ENCODE results near the gene DLEU7.

Gene DLEU7

DNA sequence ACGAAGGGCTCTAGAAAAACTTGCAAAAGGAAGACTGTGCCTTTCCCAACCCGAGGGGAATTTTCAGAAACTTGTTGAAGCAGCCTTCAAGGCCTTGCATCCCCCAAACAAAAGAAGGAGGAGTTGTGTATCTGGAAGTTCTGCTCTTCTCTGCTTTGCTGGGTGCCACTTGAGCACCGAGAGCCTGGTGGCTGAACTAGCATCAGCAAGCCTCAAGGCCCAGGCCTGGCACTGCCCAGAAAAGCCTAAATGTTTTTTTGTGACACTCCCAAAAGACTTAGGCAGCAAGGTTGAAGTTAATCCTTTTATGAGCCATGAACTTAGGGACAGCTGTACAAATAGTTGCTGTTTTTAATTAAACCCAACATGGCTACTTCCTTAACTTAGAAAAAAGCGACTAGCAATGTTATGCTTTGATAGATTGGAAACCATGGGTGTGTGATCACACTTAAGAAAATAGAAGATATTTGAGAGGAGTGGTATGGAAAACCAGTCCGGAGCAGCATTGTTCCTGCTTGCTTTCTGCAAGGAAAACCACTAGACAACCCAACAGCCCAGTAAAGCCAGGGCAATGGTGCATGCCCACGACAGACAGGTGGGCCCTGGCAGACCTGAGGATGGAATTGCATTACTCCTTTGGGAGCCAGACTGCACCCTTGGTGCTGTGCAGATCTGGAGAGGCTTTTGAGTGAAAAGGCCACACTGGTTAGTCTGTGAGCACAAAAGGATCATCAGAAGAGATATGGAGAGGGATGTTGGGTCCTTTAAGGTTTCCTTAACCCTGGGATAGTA lies 788 bp upstream of the DLEU7 start:
- no peak for DNase-seq (ENCODE audit: low read depth in 1 of 2, low spot score in 1 of 2)

DNA sequence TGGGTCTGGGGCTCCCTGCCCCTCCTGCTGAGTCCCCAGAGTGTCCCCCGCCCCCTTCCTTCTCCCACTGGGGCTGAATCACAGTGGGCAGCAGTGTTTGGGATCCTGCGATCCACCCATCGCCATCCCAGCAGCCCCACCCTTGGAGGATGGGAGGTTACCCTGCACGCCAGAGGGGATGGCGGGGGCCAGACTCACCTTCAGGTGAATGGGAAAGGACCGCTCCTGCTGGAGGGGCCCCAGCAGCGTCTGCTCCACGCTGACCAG lies 569 bp downstream of the DLEU7 start:
- no peak for DNase-seq (ENCODE audit: low read depth in 1 of 2, low spot score in 1 of 2)

DNA sequence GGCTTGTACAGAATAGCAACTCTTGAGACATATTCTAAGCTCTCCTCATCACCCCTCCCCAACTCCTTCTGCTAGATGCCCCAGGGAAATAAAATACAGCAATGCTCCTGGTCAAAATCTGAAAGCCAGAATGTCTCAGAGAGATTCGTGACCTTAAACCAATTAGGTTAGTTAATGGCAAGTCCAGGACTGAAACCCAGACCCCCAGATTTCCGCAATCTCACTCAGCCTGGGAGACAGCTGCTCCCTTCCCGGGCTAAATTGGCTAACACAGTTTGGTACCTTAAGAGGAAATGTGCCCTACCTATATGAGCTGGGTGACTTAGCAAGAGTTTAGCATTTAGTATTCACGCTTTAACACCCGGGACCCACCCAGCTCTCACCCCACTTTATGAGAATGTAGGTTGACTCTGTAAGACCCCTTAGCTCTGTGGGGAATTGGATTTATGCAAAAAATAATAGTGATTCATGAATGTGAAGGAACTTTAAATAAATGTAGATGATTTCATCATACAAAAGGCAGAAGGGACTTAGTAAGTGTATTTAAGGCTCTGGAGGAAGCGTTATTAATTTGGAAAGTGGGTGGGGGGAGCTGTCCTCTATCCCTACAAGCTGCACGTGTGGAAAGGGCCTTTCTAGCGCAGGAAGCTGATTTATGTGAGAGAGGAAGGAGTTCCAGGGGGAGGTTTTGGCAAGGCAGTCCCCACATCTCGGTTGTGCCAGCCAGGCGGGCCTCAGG lies 1.1 kb downstream of the DLEU7 start:
- no peak for DNase-seq (ENCODE audit: low read depth in 1 of 2, low spot score in 1 of 2)

DNA sequence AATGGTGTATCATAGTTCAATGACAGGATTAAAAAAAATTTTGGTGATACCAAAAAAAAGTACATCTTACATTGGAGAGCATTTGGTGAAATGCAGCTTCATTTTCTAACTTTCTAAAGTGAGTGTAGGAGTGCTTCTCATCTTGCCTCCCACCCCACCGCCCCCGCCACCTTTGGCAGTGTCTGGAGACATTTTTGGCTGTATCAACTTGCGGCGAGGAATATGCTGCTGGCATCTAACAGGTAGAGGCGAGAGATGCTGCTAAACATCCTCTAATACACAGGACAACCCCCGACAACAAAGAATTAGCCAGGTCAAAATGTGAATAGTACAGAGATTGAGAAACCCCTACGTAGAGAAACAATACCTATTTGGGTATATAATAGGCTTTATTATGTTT lies 1.7 kb downstream of the DLEU7 start:
- DNase-seq (ENCODE audit: low read depth in 1 of 2, low spot score in 1 of 2) = no peak

DNA sequence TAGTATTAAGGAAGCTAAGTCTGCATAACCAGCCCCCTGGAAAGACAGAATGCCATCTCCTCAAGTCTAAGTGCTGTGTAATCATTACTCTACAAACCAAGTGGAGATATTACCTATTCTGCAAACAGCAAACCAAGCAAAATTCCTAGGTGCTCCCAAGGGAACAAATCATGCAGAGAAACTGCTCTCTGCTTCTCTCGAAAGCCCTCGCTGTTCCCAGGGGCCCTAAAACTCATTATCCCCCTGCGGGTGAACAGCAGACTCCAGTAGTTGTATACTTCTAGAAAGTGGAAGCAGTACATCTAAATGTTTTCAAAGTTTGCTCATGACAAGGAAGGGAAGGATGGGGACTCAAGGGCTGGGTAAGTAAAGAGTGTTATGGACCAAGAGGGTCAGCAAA lies 3.2 kb downstream of the DLEU7 start:
- DNase-seq (ENCODE audit: low read depth in 1 of 2, low spot score in 1 of 2) = no peak

DNA sequence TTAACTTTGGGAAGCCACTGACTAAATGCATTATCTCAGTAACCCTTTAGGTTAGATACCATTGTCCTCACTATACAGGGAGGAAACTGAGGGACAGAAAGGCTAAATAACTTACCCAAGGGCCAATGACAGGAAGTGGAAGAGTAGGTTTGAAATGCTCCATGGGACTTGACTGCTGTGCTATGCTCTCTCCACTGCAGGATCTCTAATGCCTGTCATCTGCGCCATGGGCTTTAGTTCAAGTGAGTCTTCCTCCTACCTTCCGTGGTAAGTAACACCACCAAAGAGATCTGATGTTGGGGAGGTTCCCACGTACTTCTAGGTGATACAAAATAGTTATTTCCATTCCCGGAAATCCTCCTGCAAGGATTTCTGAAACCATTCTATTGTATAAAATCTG lies 3.7 kb downstream of the DLEU7 start:
- no peak for DNase-seq (ENCODE audit: low read depth in 1 of 2, low spot score in 1 of 2)

DNA sequence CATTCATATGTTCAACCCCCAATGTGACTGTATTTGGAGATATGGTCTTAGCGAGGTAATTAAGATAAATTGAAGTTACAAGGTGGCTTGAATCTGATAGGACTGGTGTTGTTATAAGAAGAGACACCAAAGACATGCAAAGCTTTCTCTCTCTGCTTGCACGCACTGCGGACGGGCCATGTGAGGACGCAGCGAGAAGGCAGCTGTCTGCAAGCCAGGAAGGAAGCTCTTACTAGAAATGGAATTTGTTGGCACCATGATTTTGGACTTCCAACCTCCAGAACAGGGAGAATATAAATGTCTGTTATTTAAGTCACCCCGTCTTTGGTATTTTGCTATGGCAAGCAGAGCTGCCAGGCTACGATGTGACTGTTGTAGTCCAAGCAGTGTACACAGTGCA lies 4.8 kb downstream of the DLEU7 start:
- DNase-seq (ENCODE audit: low read depth in 1 of 2, low spot score in 1 of 2) = no peak

DNA sequence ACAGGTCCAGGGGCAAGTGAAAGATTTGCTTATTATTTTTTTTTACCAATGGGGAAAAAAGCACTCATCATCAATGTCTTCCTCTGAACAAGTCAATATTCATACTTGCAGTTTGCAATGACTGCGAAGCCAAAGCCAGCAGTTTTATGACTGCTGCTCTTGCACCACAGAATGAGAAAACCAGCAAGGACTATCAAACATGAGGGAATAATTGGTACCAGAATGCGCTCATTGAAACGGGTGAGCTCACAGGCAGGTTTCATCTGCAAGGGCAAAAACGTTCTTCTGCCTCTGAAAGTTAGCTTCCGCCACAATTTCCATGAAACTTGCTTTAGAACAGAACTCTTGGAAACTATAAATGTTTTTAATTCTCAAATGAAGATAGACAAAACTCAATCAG lies 5.5 kb downstream of the DLEU7 start:
- no peak for DNase-seq (ENCODE audit: low read depth in 1 of 2, low spot score in 1 of 2)

DNA sequence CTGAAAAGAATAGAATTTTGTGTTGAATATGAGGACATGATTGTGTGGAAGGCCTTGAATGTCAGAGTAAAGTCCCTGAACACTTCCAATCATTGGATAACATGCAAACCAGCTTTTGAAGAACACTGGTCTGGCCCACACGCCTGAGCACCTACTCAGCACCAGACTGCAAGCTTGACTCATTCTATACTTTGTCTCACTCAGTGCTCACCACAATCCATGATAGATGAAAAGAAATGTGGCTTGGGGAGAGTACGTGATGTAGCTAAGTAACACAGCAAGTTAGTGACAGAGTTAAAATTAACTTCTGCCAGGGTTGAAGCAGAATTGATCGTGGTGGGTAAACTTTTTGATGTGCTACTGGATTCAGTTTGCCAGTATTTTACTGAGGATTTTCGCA lies 12.0 kb downstream of the DLEU7 start:
- DNase-seq (ENCODE audit: low read depth in 1 of 2, low spot score in 1 of 2) = no peak

DNA sequence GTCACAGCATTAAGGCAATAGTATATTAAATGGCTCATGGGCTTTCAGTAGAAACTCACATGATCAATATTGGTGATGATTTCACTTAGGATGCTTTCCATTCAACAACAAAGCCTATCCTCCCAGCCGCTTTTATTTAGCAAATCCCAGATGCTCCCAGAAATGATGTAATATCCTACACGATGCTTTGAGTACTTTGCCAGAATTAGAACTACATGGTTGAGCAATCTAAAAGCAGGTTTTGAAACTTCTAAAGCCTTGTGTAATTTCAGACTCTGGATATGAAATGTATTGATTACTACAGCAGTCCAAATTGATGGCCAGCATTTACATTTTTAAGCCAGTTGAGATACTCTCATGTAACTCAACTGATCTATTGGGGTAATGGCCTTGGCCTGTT lies 13.6 kb downstream of the DLEU7 start:
- no peak for DNase-seq (ENCODE audit: low read depth in 1 of 2, low spot score in 1 of 2)

DNA sequence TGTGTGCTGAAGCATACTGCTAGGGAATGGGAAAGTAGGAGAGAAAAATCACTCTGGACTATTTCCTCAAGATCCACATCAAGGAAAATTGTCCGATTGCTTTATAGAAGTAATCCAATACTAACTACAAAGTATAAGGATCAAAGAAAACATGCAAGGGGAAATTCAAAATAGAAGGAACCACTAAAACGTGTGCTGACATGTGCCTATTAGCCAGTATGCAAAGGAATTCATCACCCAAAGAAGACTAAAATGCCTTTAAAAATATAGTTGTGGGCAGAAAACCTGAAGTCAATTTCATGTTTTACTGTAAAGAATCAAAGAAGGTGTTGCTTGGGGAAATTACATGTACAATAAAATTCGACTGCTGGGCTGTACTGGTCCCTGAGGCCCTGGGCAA lies 14.3 kb downstream of the DLEU7 start:
- no peak for DNase-seq (ENCODE audit: low read depth in 1 of 2, low spot score in 1 of 2)

DNA sequence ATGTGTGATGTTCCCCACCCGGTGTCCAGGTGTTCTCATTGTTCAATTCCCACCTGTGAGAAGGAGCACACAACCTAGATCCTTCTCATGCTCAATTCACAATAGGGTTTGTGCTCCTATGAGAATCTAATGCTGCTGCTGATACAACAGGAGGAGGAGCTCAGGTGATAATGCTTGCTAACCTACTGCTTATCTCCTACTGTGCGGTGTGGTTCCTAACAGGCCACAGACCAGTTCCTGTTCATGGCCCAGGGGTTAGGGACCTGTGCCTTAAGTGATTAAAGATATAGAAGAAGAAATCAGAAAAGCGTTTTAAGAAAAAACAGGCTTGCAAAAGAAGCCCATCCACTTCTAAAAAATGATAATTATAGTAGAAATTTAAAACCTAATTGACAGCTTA lies 17.5 kb downstream of the DLEU7 start:
- no peak for DNase-seq (ENCODE audit: low read depth in 1 of 2, low spot score in 1 of 2)

DNA sequence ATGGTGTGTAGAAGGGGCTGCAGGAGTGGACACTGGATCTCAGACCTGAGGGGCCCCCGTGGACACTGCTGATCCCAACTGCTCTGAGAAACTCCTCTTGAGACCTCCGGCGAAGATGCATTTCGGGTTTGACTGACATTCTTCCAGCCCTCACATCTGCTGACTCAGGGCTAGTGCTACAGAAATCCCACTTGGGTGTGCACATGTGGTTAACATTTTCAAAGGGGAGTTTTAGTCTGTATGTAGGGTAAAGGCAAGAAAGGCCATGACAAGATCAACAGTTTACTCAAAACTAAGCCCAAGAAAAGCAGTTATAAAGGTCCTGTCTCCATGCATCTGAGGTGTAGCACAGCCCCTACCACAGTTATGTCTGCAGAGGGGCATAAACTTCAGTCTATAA lies 31.2 kb downstream of the DLEU7 start:
- no peak for DNase-seq (ENCODE audit: low read depth in 1 of 2, low spot score in 1 of 2)

DNA sequence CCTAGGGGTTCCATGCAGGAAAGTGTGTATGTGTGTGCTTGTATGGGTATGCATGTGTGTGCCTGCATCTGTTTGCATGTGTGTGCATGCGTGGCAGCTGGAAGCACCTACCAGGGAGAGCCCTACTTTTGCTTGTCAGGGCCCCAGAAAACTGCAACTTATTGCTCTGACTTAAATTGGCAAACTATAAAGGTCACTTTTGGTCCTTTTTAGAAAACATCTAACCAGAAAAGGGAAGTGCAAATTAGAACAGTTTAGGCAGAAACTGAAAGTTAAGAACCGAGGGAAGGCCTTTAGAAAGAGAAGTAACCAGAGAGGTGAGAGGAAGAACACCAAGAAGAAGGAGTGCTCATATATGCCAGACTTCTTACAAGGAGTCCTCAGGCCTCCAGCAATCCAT lies 32.5 kb downstream of the DLEU7 start:
- no peak for DNase-seq (ENCODE audit: low read depth in 1 of 2, low spot score in 1 of 2)

DNA sequence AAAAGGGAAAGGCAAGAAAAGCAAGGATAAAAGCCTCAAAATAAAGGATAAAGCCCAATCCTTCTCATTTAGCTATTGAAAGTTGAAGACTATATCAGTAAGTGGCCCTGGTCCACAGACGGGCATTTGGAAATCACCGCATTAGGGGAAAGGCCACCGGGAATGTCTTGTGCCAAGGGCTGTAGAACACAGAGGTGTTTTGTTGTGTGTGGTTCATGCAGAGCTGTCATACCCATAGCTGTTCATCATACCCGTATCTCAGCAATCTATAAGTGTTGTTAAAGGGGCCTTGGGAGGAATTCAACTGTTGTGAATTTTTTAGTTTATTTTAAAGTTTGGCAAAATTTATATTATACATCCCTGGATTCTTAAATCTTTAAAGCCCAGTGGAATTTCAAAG lies 33.0 kb downstream of the DLEU7 start:
- DNase-seq (ENCODE audit: low read depth in 1 of 2, low spot score in 1 of 2) = no peak

DNA sequence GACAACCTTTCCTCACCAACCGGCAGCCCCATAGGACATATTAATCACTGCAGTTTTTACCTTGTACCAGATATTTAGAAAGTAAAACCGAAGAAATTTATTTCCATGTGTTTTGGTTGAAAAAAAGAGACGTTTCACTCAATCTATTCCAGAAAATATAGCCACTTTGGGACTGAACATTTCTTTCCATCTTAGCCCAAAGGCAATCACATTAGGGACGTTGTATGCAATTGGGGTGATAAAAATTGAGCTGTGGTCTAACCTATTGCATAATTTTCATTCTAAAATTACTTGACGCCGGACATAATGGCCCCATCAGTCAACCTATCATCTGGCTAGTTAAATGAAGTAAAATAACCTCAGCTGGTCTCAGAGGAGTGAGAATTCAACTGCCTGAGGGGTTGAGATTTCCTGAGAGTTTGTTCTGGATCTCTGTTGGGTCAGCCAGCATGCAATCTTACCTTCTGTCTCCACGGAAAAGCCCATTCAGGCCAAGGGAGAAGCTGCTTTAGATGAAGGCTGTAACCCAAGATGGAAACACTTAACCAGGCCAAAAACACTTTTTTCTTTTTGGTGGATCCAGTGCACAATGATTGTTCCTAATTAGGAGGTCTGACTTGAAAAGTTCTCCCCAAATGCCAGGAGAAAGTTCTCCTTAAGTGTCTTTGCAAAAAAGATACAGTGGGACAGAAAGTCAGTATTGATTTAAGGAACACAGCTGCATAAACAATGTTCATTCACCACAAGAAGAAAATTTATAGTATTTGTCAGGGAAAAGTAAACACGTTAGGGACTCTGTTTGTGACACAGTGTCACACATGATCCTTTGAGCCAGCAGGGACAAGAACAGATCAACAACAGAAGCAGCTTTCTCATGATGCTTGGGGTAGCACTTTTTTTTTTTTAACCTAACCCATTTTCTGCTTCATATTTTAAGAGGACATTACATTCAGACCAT lies 34.1 kb downstream of the DLEU7 start:
- no peak for DNase-seq (ENCODE audit: low read depth in 1 of 2, low spot score in 1 of 2)

DNA sequence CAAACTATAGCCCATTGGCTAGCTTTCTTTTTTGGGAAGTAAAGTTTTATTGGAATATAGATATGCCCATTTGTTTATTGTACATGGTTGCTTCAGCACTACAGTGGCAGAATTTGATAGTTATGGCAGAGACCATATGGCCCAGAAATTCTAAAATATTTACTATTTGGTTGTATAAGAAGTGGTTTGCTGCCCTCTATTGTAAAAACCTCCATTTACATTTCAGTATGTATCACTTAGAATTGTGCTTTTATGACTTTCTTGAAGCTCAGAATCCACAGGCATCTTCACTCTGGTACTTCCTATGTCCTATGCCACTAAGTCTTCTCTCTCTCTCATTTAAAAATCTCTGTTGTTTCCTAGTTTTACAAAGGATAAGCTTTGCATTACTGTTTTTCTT lies 37.7 kb downstream of the DLEU7 start:
- no peak for DNase-seq (ENCODE audit: low read depth in 1 of 2, low spot score in 1 of 2)

DNA sequence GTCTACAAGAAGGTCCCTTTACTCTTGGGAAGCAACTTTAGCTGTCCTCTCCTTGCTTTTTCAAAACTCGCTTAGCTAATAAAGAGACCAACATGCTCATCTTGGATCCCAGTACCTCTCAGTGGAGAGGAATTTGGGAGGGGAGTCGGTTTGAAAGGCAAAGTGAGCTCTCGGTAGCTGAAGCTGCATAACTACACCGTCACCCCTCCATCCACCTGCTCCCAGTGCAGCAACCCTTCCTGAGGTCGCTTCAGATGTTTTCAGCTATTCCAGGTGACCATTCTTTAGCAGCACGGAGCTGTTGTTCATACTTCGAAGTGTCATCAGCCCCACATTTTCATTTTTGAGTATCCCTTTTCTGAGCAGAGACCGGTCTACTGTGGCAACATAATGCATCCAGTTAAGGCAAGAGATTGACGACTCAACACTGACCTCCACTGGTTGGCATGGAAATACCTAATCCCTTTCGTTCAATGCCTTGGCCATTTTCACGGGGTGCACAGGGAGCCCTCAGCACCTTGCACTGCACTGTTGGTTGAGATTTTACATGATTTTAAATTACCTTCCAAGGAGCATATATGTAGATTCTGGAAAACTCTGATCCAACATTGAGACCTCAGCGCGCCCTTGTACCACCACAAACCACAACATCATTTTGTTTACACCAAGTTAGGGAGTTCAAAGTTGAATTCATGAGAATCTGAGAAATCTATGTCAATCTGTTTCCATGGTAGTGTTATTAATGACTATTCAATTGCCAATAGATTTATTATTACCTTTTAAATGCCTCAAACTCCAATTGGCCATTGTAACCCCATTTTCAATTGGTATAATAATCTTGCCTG lies 42.2 kb downstream of the DLEU7 start:
- DNase-seq (ENCODE audit: low read depth in 1 of 2, low spot score in 1 of 2) = peak; percentile 16 to 67

DNA sequence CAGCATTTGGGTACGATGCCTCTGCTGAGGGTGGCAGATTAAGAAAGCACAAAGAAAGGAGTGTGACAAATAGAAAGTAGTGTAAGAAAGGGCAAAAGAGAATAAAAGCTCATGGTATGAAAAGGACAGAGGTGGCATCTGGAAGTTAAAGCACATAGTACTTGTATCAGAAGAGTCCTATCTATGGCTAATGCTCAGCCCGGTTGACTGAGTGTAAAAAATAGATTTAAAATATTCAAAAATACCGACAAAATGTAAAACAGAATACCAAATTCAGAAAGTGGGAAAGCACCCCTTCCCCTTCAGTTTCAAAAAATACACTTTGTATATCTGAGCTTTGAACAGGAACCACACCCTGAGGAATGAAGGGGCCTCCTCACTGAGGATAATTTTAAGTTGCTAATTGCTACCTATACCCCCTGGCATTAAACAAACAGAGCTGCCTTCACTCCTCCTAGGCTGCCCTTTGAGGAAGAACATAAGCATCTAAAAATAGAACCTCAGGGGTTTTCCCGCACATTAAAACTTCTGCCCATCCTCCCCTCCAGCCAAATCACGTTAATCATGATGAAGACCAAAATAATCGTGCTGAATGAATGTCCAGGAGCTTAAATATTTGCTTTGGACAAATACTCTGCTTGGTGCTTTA lies 43.3 kb downstream of the DLEU7 start:
- DNase-seq (ENCODE audit: low read depth in 1 of 2, low spot score in 1 of 2) = no peak

DNA sequence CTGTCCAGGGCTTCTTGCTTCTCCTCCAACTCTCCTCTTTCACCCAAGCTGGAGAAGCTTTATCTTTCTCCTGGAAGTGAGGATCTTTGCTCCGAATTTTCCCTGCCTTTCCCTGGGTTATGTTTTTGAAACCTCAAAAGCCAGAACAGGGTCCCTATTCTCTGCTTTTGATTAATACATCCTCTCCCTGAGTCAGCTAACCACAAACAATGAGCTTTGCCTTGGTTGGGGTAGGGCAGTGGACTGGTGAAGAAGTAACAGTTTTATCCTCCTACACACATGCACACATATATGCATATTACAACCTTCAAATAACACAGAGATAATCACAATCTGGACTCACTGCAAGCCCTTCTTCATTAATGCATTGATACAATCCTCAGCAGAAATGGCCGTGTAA lies 44.6 kb downstream of the DLEU7 start:
- DNase-seq (ENCODE audit: low read depth in 1 of 2, low spot score in 1 of 2) = no peak

DNA sequence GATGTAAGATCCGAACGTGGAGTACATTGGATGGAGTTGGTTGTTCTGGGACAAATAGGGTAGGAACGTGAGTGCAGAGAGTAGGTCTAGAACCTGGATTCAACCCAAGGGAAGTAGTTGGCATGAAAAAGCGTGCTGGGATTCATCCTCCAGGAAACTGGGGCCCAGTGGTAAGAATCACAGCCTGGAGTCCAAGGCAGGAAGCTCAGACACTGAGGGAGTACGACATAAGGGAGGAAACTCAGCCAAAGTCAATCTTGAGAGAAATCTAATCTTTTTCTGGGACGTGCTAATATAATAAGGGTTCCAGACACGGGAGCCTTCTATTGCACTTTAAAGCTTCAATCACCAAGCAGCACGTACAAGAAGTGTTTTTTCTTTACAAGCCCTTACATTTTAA lies 46.4 kb downstream of the DLEU7 start:
- no peak for DNase-seq (ENCODE audit: low read depth in 1 of 2, low spot score in 1 of 2)

All from activated CD4-positive, alpha-beta T cell treated with anti-CD3 and anti-CD28 coated beads, Interleukin-2, amount 50 U/mL, for 24 hours (primary cell).